ENCODE data around the gene LCE2C. TPM values are rescaled to one million over a fixed set of nuclear protein-coding genes. Genes with fewer than 3 reads are reported as not detected.

LCE2C gene
- polyA plus RNA-seq, 1 of the 3 experiments (the other 2 are of a cell fraction): not detected

GRCh38 chr1:152645146-152645545, 29.9 kb upstream of the LCE2C start:
- H3K9me3 ChIP-seq: no peaks in the 10 kb centered on the region
- H3K4me2 ChIP-seq: no peak overlapping the region
- no peak overlapping the region for H3K4me3 ChIP-seq (ENCODE audit: low read depth in 2 of 2, low read length in 1 of 2)
- no peak overlapping the region for H2AFZ ChIP-seq (ENCODE audit: low read depth)
- WGBS (ENCODE audit: low lambda C conversion rate): 5% methylated on average over 3 of the region's 3 CpGs
- H3K27me3 ChIP-seq (ENCODE audit: insufficient read depth): no peaks in the 10 kb centered on the region
- TF ChIP-seq RFX5 (IDR thresholded peaks at IDR 0.05; ENCODE audit: low read length) (no peak), SMC3 (IDR thresholded peaks at IDR 0.05; ENCODE audit: low read depth, low read length) (no peak), ZBTB33 (IDR thresholded peaks at IDR 0.05; ENCODE audit: borderline replicate concordance, low read depth) (no peak), EP300 (IDR thresholded peaks at IDR 0.05; ENCODE audit: borderline replicate concordance in 1 of 2, low read depth in 1 of 2, low read length in 1 of 2) (no peak), NFIC (IDR thresholded peaks at IDR 0.05; ENCODE audit: borderline replicate concordance) (no peak), RXRA (IDR thresholded peaks at IDR 0.05; ENCODE audit: borderline replicate concordance, low read depth) (no peak), NRF1 (IDR thresholded peaks at IDR 0.05; ENCODE audit: low read depth, low read length) (no peak), EZH2phosphoT487 (IDR thresholded peaks at IDR 0.05; ENCODE audit: borderline replicate concordance, low read depth) (no peak), REST (IDR thresholded peaks at IDR 0.05; ENCODE audit: low read depth, low read length) (no peak), GABPA (IDR thresholded peaks at IDR 0.05; ENCODE audit: low read depth) (no peak), SIN3A (IDR thresholded peaks at IDR 0.05; ENCODE audit: borderline replicate concordance, low read depth, low read length) (no peak), TAF1 (IDR thresholded peaks at IDR 0.05; ENCODE audit: borderline replicate concordance, low read depth, low read length) (no peak), MXI1 (IDR thresholded peaks at IDR 0.05; ENCODE audit: low read depth, low read length) (no peak), CHD2 (IDR thresholded peaks at IDR 0.05; ENCODE audit: low read length, partially characterized antibody) (no peak), USF1 (IDR thresholded peaks at IDR 0.05; ENCODE audit: borderline replicate concordance, low read depth) (no peak), MEF2A (IDR thresholded peaks at IDR 0.05; ENCODE audit: borderline replicate concordance, low read depth) (no peak), FOXM1 (IDR thresholded peaks at IDR 0.05; ENCODE audit: low read depth) (no peak)
- TF ChIP-seq, protein P1, sequence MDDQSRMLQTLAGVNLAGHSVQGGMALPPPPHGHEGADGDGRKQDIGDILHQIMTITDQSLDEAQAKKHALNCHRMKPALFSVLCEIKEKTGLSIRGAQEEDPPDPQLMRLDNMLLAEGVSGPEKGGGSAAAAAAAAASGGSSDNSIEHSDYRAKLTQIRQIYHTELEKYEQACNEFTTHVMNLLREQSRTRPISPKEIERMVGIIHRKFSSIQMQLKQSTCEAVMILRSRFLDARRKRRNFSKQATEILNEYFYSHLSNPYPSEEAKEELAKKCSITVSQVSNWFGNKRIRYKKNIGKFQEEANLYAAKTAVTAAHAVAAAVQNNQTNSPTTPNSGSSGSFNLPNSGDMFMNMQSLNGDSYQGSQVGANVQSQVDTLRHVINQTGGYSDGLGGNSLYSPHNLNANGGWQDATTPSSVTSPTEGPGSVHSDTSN (IDR thresholded peaks at IDR 0.05): no peak
- ChIA-PET POLR2A (no interaction called here), CTCF (interaction anchor here (1.4 kb wide), 1 partner anchor 9 kb away, joined by 3 read pairs; no protein-coding TSS in a partner anchor)
- H3K4me1 ChIP-seq (ENCODE audit: control insufficient read depth in 1 of 2, insufficient read depth in 2 of 2, low read depth in 1 of 2, low read length in 1 of 2): no peaks in the 10 kb centered on the region
- H3K9me2 ChIP-seq: no peaks in the 10 kb centered on the region
- DNase-seq: no peak
- H4K20me1 ChIP-seq (ENCODE audit: insufficient read depth): no peaks in the 10 kb centered on the region
- no peak overlapping the region for H3K9ac ChIP-seq
- H3K79me2 ChIP-seq (ENCODE audit: insufficient read depth): no peaks in the 10 kb centered on the region
- H3K27ac ChIP-seq (ENCODE audit: low read depth in 2 of 2, low read length in 1 of 2): no peak overlapping the region
- no peaks in the 10 kb centered on the region for H3K36me3 ChIP-seq (replicated peaks in 1 of 2; ENCODE audit: control insufficient read depth in 1 of 2, insufficient read depth in 2 of 2, low read length in 1 of 2)
- H3F3A ChIP-seq (replicated peaks; ENCODE audit: insufficient read depth): no peaks in the 10 kb centered on the region

Data from SK-N-SH (cell line).